ENCODE results near the gene FOXD2. TPM values are rescaled to one million over a fixed set of nuclear protein-coding genes. Genes with fewer than 3 reads are reported as not detected.
A peak's percentile ranks its signal among the peaks of the same experiment; 100 is the strongest.

The FOXD2 gene
- total and polyA plus RNA-seq, 8 donors: 0.02 to 0.19 (median 0.07) TPM

- Histone ChIP-seq H3K27me3 (peaks cover 0 to 15% (median 5%) of the 10 kb centered on the region in 4 donors), H3K36me3 (no peaks in the 10 kb centered on the region), H3K4me1 (peaks cover 5 to 8% (median 5%) of the 10 kb centered on the region in 3 donors), H3K9me3 (no peaks in the 10 kb centered on the region), H3K27ac (peak overlapping the region in 2 of 4 donors; percentile 76 to 84), H3K4me3 (peak overlapping the region; percentile 43 to 71 (median 66))
- FAIRE-seq (no peak), DNase-seq (peak in 2 of 6 donors; percentile 31 to 75), ATAC-seq (no peak)
- TF ChIP-seq CTCF (IDR thresholded peaks at IDR 0.05): no peak
- WGBS, 2 donors: 5 to 6% methylated on average over 59 to 117 of the region's 117 CpGs
- intact Hi-C loops (cut with DNase I): loop anchor here in 2 of 3 donors (5.0 kb wide), 2 partner anchors 269 to 284 kb away; no protein-coding TSS in a partner anchor
Observed at GRCh38 chr1:47438165-47439016, 547 bp downstream of the FOXD2 start.

- Histone ChIP-seq H3K27ac (no peak overlapping the region), H3K27me3 (peaks cover 0 to 23% (median 8%) of the 10 kb centered on the region in 4 donors), H3K9me3 (no peaks in the 10 kb centered on the region), H3K36me3 (no peaks in the 10 kb centered on the region), H3K4me3 (no peak overlapping the region), H3K4me1 (peaks cover 0 to 3% (median 3%) of the 10 kb centered on the region in 3 donors)
- no peak for TF ChIP-seq CTCF (IDR thresholded peaks at IDR 0.05)
- DNase-seq: peak in 2 of 6 donors; percentile 66 to 80
- ATAC-seq: no peak
- no peak for FAIRE-seq
- WGBS, 2 donors: 16 to 19% methylated on average over 58 to 86 of the region's 86 CpGs
- intact Hi-C loops (cut with DNase I): loop anchor here in 2 of 3 donors (5.0 kb wide), 2 partner anchors 268 to 283 kb away; no protein-coding TSS in a partner anchor
Observed at GRCh38 chr1:47439017-47439818, 1.4 kb downstream of the FOXD2 start.

GRCh38 chr1:47439819-47440598, 2.2 kb downstream of the FOXD2 start:
- WGBS, 2 donors: 72 to 76% methylated on average over 20 of the region's 20 CpGs
- no peaks in the 10 kb centered on the region for H3K36me3 ChIP-seq
- intact Hi-C loops (cut with DNase I): loop anchor here in 2 of 3 donors (5.0 kb wide), 2 partner anchors 267 to 282 kb away; no protein-coding TSS in a partner anchor
- ATAC-seq (no peak), FAIRE-seq (no peak), DNase-seq (no peak)
- H3K4me3 ChIP-seq: no peak overlapping the region
- no peaks in the 10 kb centered on the region for H3K4me1 ChIP-seq
- no peak overlapping the region for H3K27ac ChIP-seq
- no peak for TF ChIP-seq CTCF (IDR thresholded peaks at IDR 0.05)
- peaks cover 0 to 31% (median 11%) of the 10 kb centered on the region in 4 donors for H3K27me3 ChIP-seq
- no peaks in the 10 kb centered on the region for H3K9me3 ChIP-seq

GRCh38 chr1:47440599-47441081, 2.8 kb downstream of the FOXD2 start:
- intact Hi-C loops (cut with DNase I): no loop called here
- peaks cover 0 to 38% (median 14%) of the 10 kb centered on the region in 4 donors for H3K27me3 ChIP-seq
- no peaks in the 10 kb centered on the region for H3K4me1 ChIP-seq
- no peak for DNase-seq
- H3K36me3 ChIP-seq: no peaks in the 10 kb centered on the region
- no peak for TF ChIP-seq CTCF (IDR thresholded peaks at IDR 0.05)
- no peak for ATAC-seq
- H3K4me3 ChIP-seq: no peak overlapping the region
- H3K9me3 ChIP-seq: no peaks in the 10 kb centered on the region
- no peak overlapping the region for H3K27ac ChIP-seq
- WGBS, 2 donors: 65 to 73% methylated on average over 5 of the region's 5 CpGs
- FAIRE-seq: no peak
